GM12801 (cell line): ENCODE results near the gene PHAF1.

ENCODE experiments used
- CTCF ChIP-seq: IDR thresholded peaks from one replicate; pipeline ENCODE4 v1.5.1; 2011; ENCODE audit warnings: control low read depth; ENCODE audit not compliant: insufficient read length; ENCODE audit errors: extremely low read depth

PHAF1 gene

GRCh38 chr16:67105246-67105645 lies 4.5 kb upstream of the PHAF1 start:
- TF ChIP-seq CTCF, result no peak

DNA sequence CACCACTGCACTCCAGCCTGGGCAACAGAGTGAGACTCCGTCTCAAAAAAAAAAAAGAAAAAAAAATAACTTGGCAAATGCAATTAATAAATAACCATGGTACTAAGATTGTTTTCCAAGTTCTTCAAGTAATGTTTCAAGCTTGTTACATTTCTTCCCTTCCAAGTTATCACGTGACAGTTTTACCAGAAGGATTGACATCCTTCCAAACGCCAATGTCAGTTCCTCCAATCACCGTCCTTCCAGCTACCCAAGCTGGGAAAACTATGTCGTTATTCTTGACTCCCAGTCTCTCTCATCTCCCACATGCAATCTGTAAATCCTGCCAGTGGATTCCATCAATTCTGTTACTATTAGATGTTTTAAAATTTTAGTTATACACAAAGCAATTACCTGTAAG lies 3.9 kb upstream of the PHAF1 start:
- no peak for TF ChIP-seq CTCF

GRCh38 chr16:67108489-67108888 lies 1.3 kb upstream of the PHAF1 start:
- no peak for TF ChIP-seq CTCF

DNA sequence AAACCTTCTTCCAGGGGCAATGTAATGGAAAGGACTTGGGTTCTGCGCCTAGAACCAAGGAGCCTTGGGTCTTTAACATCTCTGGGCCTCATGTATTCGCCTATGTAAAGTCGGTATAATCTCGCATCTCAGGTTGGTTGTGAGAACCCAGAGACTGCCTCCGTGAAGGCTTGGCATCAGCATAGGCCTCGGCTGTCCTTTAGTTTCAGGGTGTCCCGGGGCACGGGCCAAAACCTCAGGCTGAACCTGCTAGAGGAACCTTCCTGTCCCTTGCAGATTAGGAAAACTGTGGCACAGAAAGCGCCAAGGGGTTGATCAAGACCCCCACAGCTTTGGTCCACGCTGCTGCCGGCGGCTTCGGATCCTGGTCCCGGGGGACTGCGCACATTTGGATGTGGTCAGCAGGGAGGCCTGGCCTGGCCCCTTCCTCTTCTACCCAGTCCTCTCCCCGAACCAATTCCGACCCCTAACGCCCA lies 772 bp upstream of the PHAF1 start:
- TF ChIP-seq CTCF, result no peak

GRCh38 chr16:67111951-67112444 lies 2.3 kb downstream of the PHAF1 start:
- no peak for TF ChIP-seq CTCF

DNA sequence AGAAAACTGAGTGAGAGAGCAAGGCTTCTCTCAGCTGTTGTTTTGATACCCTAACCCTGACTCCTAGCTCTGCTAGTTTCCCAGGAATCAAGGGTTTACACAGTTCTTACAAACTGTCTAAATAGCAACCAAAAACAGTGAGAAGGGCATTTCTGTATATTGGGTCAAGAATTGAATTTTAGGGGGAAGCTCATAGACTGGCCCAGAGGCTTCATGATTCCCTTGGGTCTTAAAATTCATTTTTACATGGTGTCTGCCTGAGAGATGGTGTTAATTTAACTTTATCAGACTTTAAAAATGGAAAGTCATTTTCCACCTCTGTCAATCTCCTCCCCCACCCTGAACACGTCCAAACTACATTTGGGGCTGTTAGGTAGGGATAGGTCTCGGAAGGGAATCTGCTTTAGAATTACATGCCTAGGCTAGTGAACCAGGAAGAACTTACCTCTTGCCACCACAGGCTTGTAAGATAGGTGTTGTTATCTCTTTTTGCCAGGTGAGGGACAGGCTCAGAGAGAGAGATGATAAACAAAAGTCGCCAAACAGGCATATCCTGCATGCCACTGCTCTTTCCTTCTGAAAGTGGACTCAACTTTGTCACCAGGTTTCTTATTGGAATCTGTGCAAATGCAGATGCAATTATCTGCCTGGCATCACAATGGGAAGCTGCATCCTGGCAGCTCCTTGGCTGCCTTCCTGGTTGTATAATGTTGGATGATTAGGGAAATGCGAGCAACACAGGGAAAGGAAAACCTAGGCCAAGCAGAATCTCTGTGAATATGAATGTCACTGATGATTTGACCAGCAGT lies 3.1 kb downstream of the PHAF1 start:
- TF ChIP-seq CTCF, result no peak

DNA sequence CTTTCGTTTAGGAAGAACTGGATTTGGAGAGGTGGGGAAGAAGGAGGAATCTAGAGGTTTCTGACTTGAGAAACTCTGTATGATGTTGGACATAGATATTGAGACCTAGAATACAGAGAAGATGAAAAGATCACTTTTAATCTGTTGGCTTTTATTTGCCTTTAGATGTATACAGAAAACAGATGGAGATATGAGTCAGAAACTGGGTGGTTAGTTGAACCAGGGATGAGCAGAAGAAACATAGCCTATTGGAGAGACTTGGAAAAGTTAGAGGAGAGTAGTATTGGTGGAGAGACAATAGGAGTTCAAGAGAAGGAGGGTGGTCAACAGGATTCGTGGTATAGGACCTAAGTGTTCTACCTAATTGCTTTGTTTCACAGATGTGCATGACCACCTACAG lies 5.1 kb downstream of the PHAF1 start:
- TF ChIP-seq CTCF, result no peak
